Liver (tissue), 9 donors: ENCODE measurements around the gene LHFPL6. TPM values are rescaled to one million over a fixed set of nuclear protein-coding genes. Genes with fewer than 3 reads are reported as not detected.

Experiments used
- DNase-seq: peaks from one replicate; pipeline ENCODE4 v3.0.0-alpha.2; 2017; ENCODE audit warnings: low spot score
- H3K27ac ChIP-seq, 2 donors: one replicate each; pipeline ENCODE4 v1.7.0; 2013; ENCODE audit warnings: inconsistent platforms in 2 of 2, low read length in 2 of 2, control low read depth in 1 of 2, low read depth in 1 of 2, mild to moderate bottlenecking in 1 of 2
- H3K27me3 ChIP-seq, 4 donors: one replicate each; pipeline versions ENCODE4 v1.6.1 to v1.7.0; 2013; ENCODE audit warnings: low read length in 3 of 4, inconsistent platforms in 1 of 4, mild to moderate bottlenecking in 1 of 4, moderate library complexity in 1 of 4; ENCODE audit not compliant: control insufficient read depth in 4 of 4, insufficient read depth in 4 of 4
- H3K36me3 ChIP-seq, 4 donors: one replicate each; pipeline versions ENCODE4 v1.6.1 to v1.7.0; 2013; ENCODE audit warnings: low read length in 3 of 4, mild to moderate bottlenecking in 3 of 4, low read depth in 1 of 4, moderate library complexity in 1 of 4; ENCODE audit not compliant: control insufficient read depth in 4 of 4, insufficient read depth in 3 of 4
- H3K4me1 ChIP-seq, 4 donors: one replicate each; pipeline versions ENCODE4 v1.6.1 to v1.7.0; 2013; ENCODE audit warnings: low read length in 3 of 4, mild to moderate bottlenecking in 3 of 4, moderate library complexity in 1 of 4; ENCODE audit not compliant: control insufficient read depth in 4 of 4, insufficient read depth in 4 of 4
- H3K4me3 ChIP-seq, 3 donors: one replicate each; pipeline versions ENCODE4 v1.6.1 to v1.7.0; 2013; ENCODE audit warnings: low read length in 3 of 3, control low read depth in 1 of 3, low read depth in 1 of 3, mild to moderate bottlenecking in 1 of 3
- H3K9ac ChIP-seq, 2 donors: one replicate each; pipeline ENCODE4 v1.7.0; 2013; ENCODE audit warnings: low read length in 2 of 2, mild to moderate bottlenecking in 2 of 2, moderate library complexity in 2 of 2, control low read depth in 1 of 2, low read depth in 1 of 2
- H3K9me3 ChIP-seq, 4 donors: one replicate each; pipeline versions ENCODE4 v1.6.1 to v1.7.0; 2013; ENCODE audit warnings: low read length in 3 of 4; ENCODE audit not compliant: control insufficient read depth in 4 of 4
- CTCF ChIP-seq: fragments of 150-350 bp; IDR thresholded peaks from 2 replicates; pipeline ENCODE4 v1.5.1; 2017; ENCODE audit warnings: improper control_type of control experiment, low read depth, low read length; ENCODE audit not compliant: missing input control
- EGR1 ChIP-seq, 2 donors: IDR thresholded peaks; 2 replicates each; pipeline ENCODE4 v1.6.1; 2016 to 2018; ENCODE audit warnings: antibody characterized with exemption in 2 of 2, low read depth in 2 of 2
- FOXA1 ChIP-seq: IDR thresholded peaks from 2 replicates; pipeline ENCODE4 v1.6.1; 2016; ENCODE audit warnings: antibody characterized with exemption
- FOXA2 ChIP-seq: IDR thresholded peaks from 2 replicates; pipeline ENCODE4 v1.6.1; 2016; ENCODE audit warnings: antibody characterized with exemption
- HNF4A ChIP-seq, 2 donors: conservative IDR thresholded peaks; 2 replicates each; pipeline ENCODE4 v1.6.1; 2016; ENCODE audit warnings: antibody characterized with exemption in 2 of 2, mild to moderate bottlenecking in 2 of 2
- JUND ChIP-seq, 2 donors: IDR thresholded peaks; 2 replicates each; pipeline ENCODE4 v1.6.1; 2016; ENCODE audit warnings: antibody characterized with exemption in 2 of 2
- NR2F2 ChIP-seq: IDR thresholded peaks from 2 replicates; pipeline ENCODE4 v1.6.1; 2016; ENCODE audit warnings: antibody characterized with exemption
- RXRA ChIP-seq, 2 donors: IDR thresholded peaks; 2 replicates each; pipeline ENCODE4 v1.6.1; 2017 to 2018; ENCODE audit warnings: antibody characterized with exemption in 2 of 2, mild to moderate bottlenecking in 1 of 2
- SP1 ChIP-seq: IDR thresholded peaks from 2 replicates; pipeline ENCODE4 v1.6.1; 2018; ENCODE audit warnings: antibody characterized with exemption, mild to moderate bottlenecking
- TAF1 ChIP-seq: conservative IDR thresholded peaks from 2 replicates; pipeline ENCODE4 v1.6.1; 2016; ENCODE audit warnings: antibody characterized with exemption, mild to moderate bottlenecking
- YY1 ChIP-seq: IDR thresholded peaks from 2 replicates; pipeline ENCODE4 v1.6.1; 2016; ENCODE audit warnings: antibody characterized with exemption, mild to moderate bottlenecking
- ZBTB33 ChIP-seq: IDR thresholded peaks from 2 replicates; pipeline ENCODE4 v1.6.1; 2016; ENCODE audit warnings: antibody characterized with exemption
- WGBS: extraction: QIAGEN DNeasy Blood & Tissue Kit; methylation state at CpG from one replicate; pipeline ENCODE4 v1.1.7; 2013; 5-methylcytosine and 5-hydroxymethylcytosine counted together
- polyA plus RNA-seq, 2 donors: library from polyadenylated mRNA; stranded (reverse) in 1 of 2; unstranded in 1 of 2; fragments of 200-250 nt in 1 of 2; fragments of >200 nt in 1 of 2; fragmentation: Nextera tagmentation in 1 of 2; extraction: Ambion mirVana in 1 of 2; gene quantifications; one replicate each; pipeline versions ENCODE4 v1.2.1 to v1.2.3, GENCODE V29; 2013 to 2015
- total RNA-seq, 2 donors: library from RNA; depleted of rRNA; stranded (reverse); fragments of >200 nt; gene quantifications; one replicate each; pipeline ENCODE4 v1.2.3, GENCODE V29; 2014
- TF ChIP-seq, protein P1 (sequence below): IDR thresholded peaks from 2 replicates; pipeline ENCODE4 v1.6.1; 2016; ENCODE audit warnings: antibody characterized with exemption, mild to moderate bottlenecking
- donor health status: healthy.
- donor health status: healthy.
- donor health status: healthy.
- donor health status: healthy.
- donor health status: healthy.

LHFPL6 gene
- total and polyA plus RNA-seq, 4 donors: 2.6 to 8.3 (median 5.5) TPM

GRCh38 chr13:39417643-39418042, 185.3 kb downstream of the LHFPL6 start:
- DNase-seq: no peak
- no peak overlapping the region for H3K4me3 ChIP-seq
- 50% methylated on average over 5 of the region's 5 CpGs for whole genome bisulfite sequencing
- no peaks in the 10 kb centered on the region for H3K4me1 ChIP-seq
- peaks cover 0 to 4% (median 1%) of the 10 kb centered on the region in 4 donors for H3K27me3 ChIP-seq
- H3K9ac ChIP-seq: no peak overlapping the region
- H3K9me3 ChIP-seq: no peaks in the 10 kb centered on the region
- TF ChIP-seq EGR1 (IDR thresholded peaks at IDR 0.05; ENCODE audit: low read depth in 2 of 2) (no peak), JUND (IDR thresholded peaks at IDR 0.05) (no peak), ZBTB33 (no peak), NR2F2 (no peak), SP1 (no peak), TAF1 (no peak)
- H3K36me3 ChIP-seq: no peaks in the 10 kb centered on the region
- H3K27ac ChIP-seq: no peak overlapping the region

DNA sequence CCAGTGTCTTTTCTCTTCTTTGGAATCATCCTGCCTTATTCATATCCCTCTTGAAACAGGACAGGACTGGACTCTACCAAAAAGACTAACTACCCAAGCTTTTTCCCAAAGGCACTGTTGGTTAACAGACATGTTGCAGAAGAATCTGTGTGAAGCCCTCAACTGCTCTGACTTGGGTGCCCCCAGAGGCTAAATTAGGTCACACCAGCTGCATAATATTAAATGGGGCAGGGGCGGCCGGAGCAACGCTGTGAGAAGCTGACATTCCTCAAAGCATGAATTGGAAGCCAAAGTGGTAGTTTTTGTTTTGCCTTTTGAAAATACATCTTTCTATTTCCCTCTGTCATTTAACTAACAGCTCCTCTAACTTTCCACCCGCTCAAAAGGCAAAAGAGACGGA, 185.9 kb downstream of the LHFPL6 start:
- Histone ChIP-seq H3K4me1 (no peaks in the 10 kb centered on the region), H3K27ac (no peak overlapping the region), H3K9me3 (no peaks in the 10 kb centered on the region), H3K9ac (no peak overlapping the region), H3K36me3 (no peaks in the 10 kb centered on the region), H3K27me3 (peaks cover 0 to 4% (median 1%) of the 10 kb centered on the region in 4 donors), H3K4me3 (no peak overlapping the region)
- 55% methylated on average over 5 of the region's 5 CpGs for whole genome bisulfite sequencing
- no peak for DNase-seq
- TF ChIP-seq HNF4A (conservative IDR thresholded peaks at IDR 0.05): no peak
- no peak for TF ChIP-seq CTCF
- no peak for TF ChIP-seq RXRA (IDR thresholded peaks at IDR 0.05)
- TF ChIP-seq YY1: no peak
- no peak for TF ChIP-seq FOXA1
- TF ChIP-seq ZBTB33: no peak
- no peak for TF ChIP-seq SP1
- TF ChIP-seq, protein P1, sequence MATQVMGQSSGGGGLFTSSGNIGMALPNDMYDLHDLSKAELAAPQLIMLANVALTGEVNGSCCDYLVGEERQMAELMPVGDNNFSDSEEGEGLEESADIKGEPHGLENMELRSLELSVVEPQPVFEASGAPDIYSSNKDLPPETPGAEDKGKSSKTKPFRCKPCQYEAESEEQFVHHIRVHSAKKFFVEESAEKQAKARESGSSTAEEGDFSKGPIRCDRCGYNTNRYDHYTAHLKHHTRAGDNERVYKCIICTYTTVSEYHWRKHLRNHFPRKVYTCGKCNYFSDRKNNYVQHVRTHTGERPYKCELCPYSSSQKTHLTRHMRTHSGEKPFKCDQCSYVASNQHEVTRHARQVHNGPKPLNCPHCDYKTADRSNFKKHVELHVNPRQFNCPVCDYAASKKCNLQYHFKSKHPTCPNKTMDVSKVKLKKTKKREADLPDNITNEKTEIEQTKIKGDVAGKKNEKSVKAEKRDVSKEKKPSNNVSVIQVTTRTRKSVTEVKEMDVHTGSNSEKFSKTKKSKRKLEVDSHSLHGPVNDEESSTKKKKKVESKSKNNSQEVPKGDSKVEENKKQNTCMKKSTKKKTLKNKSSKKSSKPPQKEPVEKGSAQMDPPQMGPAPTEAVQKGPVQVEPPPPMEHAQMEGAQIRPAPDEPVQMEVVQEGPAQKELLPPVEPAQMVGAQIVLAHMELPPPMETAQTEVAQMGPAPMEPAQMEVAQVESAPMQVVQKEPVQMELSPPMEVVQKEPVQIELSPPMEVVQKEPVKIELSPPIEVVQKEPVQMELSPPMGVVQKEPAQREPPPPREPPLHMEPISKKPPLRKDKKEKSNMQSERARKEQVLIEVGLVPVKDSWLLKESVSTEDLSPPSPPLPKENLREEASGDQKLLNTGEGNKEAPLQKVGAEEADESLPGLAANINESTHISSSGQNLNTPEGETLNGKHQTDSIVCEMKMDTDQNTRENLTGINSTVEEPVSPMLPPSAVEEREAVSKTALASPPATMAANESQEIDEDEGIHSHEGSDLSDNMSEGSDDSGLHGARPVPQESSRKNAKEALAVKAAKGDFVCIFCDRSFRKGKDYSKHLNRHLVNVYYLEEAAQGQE: no peak
- TF ChIP-seq FOXA2: no peak
